Breast epithelium (tissue), 3 donors: Measurements from ENCODE around the gene TMEM144.

ENCODE experiments used
- CTCF ChIP-seq, 3 donors: fragments of 450-650 bp; IDR thresholded peaks; one replicate each; pipeline ENCODE4 v1.5.1; 2016 to 2017; ENCODE audit warnings: antibody characterized with exemption in 3 of 3, mild to moderate bottlenecking in 3 of 3, moderate library complexity in 3 of 3
- POLR2A ChIP-seq: fragments of 450-650 bp; IDR thresholded peaks from one replicate; pipeline ENCODE4 v1.6.1; 2016; ENCODE audit warnings: antibody characterized with exemption, mild to moderate bottlenecking, moderate library complexity

DNA sequence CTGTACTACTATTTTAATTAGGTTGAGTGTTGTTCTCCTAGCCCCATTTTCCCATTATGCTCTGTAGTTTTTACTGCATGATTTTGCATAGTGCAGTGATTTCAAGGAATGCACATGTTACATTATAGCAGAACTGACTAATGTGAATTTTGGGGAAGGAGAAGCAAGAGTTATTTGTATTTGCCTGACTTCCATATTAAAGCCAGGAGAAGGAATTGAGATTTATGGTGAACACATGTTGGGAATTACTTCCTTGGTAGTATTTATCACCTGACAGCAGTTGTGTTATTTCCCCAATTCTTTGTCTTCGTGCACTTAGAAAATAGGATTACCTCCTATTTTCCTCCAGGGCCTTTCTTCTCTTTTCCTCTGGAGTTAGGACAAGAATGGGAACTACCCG is 3.2 kb downstream of the TMEM144 start:
- no peak for TF ChIP-seq CTCF (IDR thresholded peaks at IDR 0.05)
- no peak for TF ChIP-seq POLR2A
